HEK293 (cell line): ENCODE data around the gene S1PR1.
A peak's percentile ranks its signal among the peaks of the same experiment; 100 is the strongest.

Experiments used
- EGR2 ChIP-seq: fragments of 450-650 bp; formaldehyde crosslinking; IDR thresholded peaks from 2 replicates; pipeline ENCODE4 v1.5.1; 2016; ENCODE audit warnings: low read depth, missing biosample characterization, missing genetic modification characterization
- ELK4 ChIP-seq: IDR thresholded peaks from 2 replicates; pipeline ENCODE4 v1.6.1; 2011; ENCODE audit warnings: mild to moderate bottlenecking, low read depth, low read length, borderline replicate concordance
- MEIS1 ChIP-seq: sonication (generic); formaldehyde crosslinking; IDR thresholded peaks from 2 replicates; pipeline ENCODE4 v1.8.1; 2022; ENCODE audit warnings: missing genetic modification reagents, mild to moderate bottlenecking, borderline replicate concordance
- RBAK ChIP-seq: fragments of 450-650 bp; formaldehyde crosslinking; IDR thresholded peaks from 2 replicates; pipeline ENCODE4 v1.5.1; 2016; ENCODE audit warnings: missing biosample characterization, missing genetic modification characterization
- SCRT2 ChIP-seq: fragments of 450-650 bp; formaldehyde crosslinking; IDR thresholded peaks from 2 replicates; pipeline ENCODE4 v1.5.1; 2016; ENCODE audit warnings: missing biosample characterization, missing genetic modification characterization
- SP3 ChIP-seq: fragments of 450-650 bp; formaldehyde crosslinking; IDR thresholded peaks from 2 replicates; pipeline ENCODE4 v1.5.1; 2016; ENCODE audit warnings: missing biosample characterization, missing genetic modification characterization
- ZBTB20 ChIP-seq: fragments of 450-650 bp; formaldehyde crosslinking; IDR thresholded peaks from 2 replicates; pipeline ENCODE4 v1.5.1; 2016; ENCODE audit warnings: missing biosample characterization, missing genetic modification characterization
- ZBTB48 ChIP-seq: fragments of 450-650 bp; formaldehyde crosslinking; IDR thresholded peaks from 2 replicates; pipeline ENCODE4 v1.5.1; 2016; ENCODE audit warnings: missing biosample characterization, missing genetic modification characterization
- ZIC2 ChIP-seq: fragments of 450-650 bp; formaldehyde crosslinking; IDR thresholded peaks from 2 replicates; pipeline ENCODE4 v1.5.1; 2016; ENCODE audit warnings: missing biosample characterization, missing genetic modification characterization
- ZNF133 ChIP-seq: fragments of 450-650 bp; formaldehyde crosslinking; IDR thresholded peaks from 2 replicates; pipeline ENCODE4 v1.5.1; 2016; ENCODE audit warnings: missing biosample characterization, missing genetic modification characterization
- ZNF19 ChIP-seq: fragments of 450-650 bp; formaldehyde crosslinking; IDR thresholded peaks from 2 replicates; pipeline ENCODE4; 2016; ENCODE audit warnings: missing biosample characterization, missing genetic modification characterization, low read depth
- ZNF274 ChIP-seq, 2 experiments: fragments of 200-500 bp in 1 of 2; fragments of 450-650 bp in 1 of 2; sonication (Bioruptor generic) in 1 of 2; formaldehyde crosslinking in 1 of 2; IDR thresholded peaks; 2 replicates each; pipeline versions ENCODE4 v1.5.1 to v1.6.1; 2014 to 2016; ENCODE audit warnings: borderline replicate concordance in 1 of 2, inconsistent platforms in 1 of 2, low read length in 1 of 2, missing biosample characterization in 1 of 2, missing genetic modification characterization in 1 of 2
- ZNF341 ChIP-seq: fragments of 450-650 bp; formaldehyde crosslinking; IDR thresholded peaks from 2 replicates; pipeline ENCODE4; 2016; ENCODE audit warnings: low read depth, missing biosample characterization, missing genetic modification characterization
- ZNF423 ChIP-seq: fragments of 450-650 bp; formaldehyde crosslinking; IDR thresholded peaks from 2 replicates; pipeline ENCODE4 v1.5.1; 2016; ENCODE audit warnings: missing biosample characterization, missing genetic modification characterization
- ZNF433 ChIP-seq: fragments of 450-650 bp; formaldehyde crosslinking; IDR thresholded peaks from 2 replicates; pipeline ENCODE4 v1.5.1; 2016; ENCODE audit warnings: missing biosample characterization, missing genetic modification characterization, low read depth
- ZNF596 ChIP-seq: fragments of 450-650 bp; IDR thresholded peaks from 2 replicates; pipeline ENCODE4 v1.5.0; 2018; ENCODE audit warnings: missing biosample characterization, mild to moderate bottlenecking, missing genetic modification characterization, moderate library complexity
- ZNF621 ChIP-seq: fragments of 450-650 bp; formaldehyde crosslinking; IDR thresholded peaks from 2 replicates; pipeline ENCODE4 v1.5.1; 2017; ENCODE audit warnings: missing biosample characterization, missing genetic modification characterization
- ZNF626 ChIP-seq: fragments of 450-650 bp; sonication (Bioruptor Pico); formaldehyde crosslinking; IDR thresholded peaks from 2 replicates; pipeline ENCODE4 v1.5.1; 2018; ENCODE audit warnings: missing biosample characterization, missing genetic modification characterization, inconsistent platforms
- ZNF658 ChIP-seq: fragments of 450-650 bp; formaldehyde crosslinking; IDR thresholded peaks from 2 replicates; pipeline ENCODE4; 2016; ENCODE audit warnings: missing biosample characterization, missing genetic modification characterization
- ZNF660 ChIP-seq: fragments of 450-650 bp; IDR thresholded peaks from 2 replicates; pipeline ENCODE4 v1.5.1; 2018; ENCODE audit warnings: missing biosample characterization, mild to moderate bottlenecking, missing genetic modification characterization
- ZNF677 ChIP-seq: fragments of 450-650 bp; IDR thresholded peaks from 2 replicates; pipeline ENCODE4 v1.5.0; 2018; ENCODE audit warnings: missing biosample characterization, mild to moderate bottlenecking, missing genetic modification characterization, moderate library complexity
- ZNF791 ChIP-seq: fragments of 450-650 bp; formaldehyde crosslinking; IDR thresholded peaks from 2 replicates; pipeline ENCODE4 v1.5.1; 2016; ENCODE audit warnings: missing biosample characterization, missing genetic modification characterization
- ZNF830 ChIP-seq: fragments of 450-650 bp; IDR thresholded peaks from 2 replicates; pipeline ENCODE4 v1.5.0; 2018; ENCODE audit warnings: missing biosample characterization, missing genetic modification characterization, low read depth, mild to moderate bottlenecking, moderate library complexity
- TF ChIP-seq, protein P1 (sequence below): fragments of 450-650 bp; formaldehyde crosslinking; IDR thresholded peaks from 2 replicates; pipeline ENCODE4 v1.5.1; 2016; ENCODE audit warnings: missing biosample characterization, missing genetic modification characterization
- TF ChIP-seq, protein P2 (sequence below): fragments of 450-650 bp; formaldehyde crosslinking; IDR thresholded peaks from 2 replicates; pipeline ENCODE4 v1.5.1; 2016; ENCODE audit warnings: missing biosample characterization, missing genetic modification characterization, low read depth

The S1PR1 gene

GRCh38 chr1:101288491-101288944 is 51.7 kb downstream of the S1PR1 start (continued):
- peak; percentile 33; the same call in 1 of the 2 replicates for TF ChIP-seq SP3 (tag by site-specific recombination)
- TF ChIP-seq ZBTB20 (tag by site-specific recombination): 0 out of 2 replicates have a peak, but pooled peaks have one; percentile 33
- TF ChIP-seq ZNF596: no peak
- TF ChIP-seq ZNF791: no peak
- TF ChIP-seq ZNF660 (tag by site-specific recombination): peak; percentile 96
- TF ChIP-seq ZBTB48 (tag by site-specific recombination): no peak
- no peak for TF ChIP-seq ZNF341 (tag by site-specific recombination)
- TF ChIP-seq MEIS1 (CRISPR knock-in tag): no peak
- no peak for TF ChIP-seq ZNF621 (tag by site-specific recombination)
- no peak for TF ChIP-seq ZNF626 (tag by site-specific recombination)
- no peak for TF ChIP-seq ZNF658
- TF ChIP-seq ZNF19 (tag by site-specific recombination): no peak
- TF ChIP-seq, protein P1, sequence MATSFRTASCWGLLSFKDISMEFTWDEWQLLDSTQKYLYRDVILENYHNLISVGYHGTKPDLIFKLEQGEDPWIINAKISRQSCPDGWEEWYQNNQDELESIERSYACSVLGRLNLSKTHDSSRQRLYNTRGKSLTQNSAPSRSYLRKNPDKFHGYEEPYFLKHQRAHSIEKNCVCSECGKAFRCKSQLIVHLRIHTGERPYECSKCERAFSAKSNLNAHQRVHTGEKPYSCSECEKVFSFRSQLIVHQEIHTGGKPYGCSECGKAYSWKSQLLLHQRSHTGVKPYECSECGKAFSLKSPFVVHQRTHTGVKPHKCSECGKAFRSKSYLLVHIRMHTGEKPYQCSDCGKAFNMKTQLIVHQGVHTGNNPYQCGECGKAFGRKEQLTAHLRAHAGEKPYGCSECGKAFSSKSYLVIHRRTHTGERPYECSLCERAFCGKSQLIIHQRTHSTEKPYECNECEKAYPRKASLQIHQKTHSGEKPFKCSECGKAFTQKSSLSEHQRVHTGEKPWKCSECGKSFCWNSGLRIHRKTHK (tag by site-specific recombination): no peak
- TF ChIP-seq SCRT2 (tag by site-specific recombination): peak; percentile 96
- TF ChIP-seq ZNF274 (IDR thresholded peaks at IDR 0.05; ENCODE audit: low read length): no peak
- TF ChIP-seq ZNF274 (tag by site-specific recombination; IDR thresholded peaks at IDR 0.05; ENCODE audit: borderline replicate concordance): no peak
- TF ChIP-seq EGR2 (tag by site-specific recombination): no peak
- TF ChIP-seq ZIC2 (tag by site-specific recombination): no peak
- no peak for TF ChIP-seq ZNF133 (tag by site-specific recombination)
- TF ChIP-seq ELK4: no peak
- no peak for TF ChIP-seq ZNF830 (tag by site-specific recombination)
- TF ChIP-seq ZNF433 (tag by site-specific recombination): no peak
- TF ChIP-seq ZNF423 (tag by site-specific recombination): no peak
- TF ChIP-seq RBAK (tag by site-specific recombination): no peak
- no peak for TF ChIP-seq ZNF677 (tag by site-specific recombination)
- TF ChIP-seq, protein P2, sequence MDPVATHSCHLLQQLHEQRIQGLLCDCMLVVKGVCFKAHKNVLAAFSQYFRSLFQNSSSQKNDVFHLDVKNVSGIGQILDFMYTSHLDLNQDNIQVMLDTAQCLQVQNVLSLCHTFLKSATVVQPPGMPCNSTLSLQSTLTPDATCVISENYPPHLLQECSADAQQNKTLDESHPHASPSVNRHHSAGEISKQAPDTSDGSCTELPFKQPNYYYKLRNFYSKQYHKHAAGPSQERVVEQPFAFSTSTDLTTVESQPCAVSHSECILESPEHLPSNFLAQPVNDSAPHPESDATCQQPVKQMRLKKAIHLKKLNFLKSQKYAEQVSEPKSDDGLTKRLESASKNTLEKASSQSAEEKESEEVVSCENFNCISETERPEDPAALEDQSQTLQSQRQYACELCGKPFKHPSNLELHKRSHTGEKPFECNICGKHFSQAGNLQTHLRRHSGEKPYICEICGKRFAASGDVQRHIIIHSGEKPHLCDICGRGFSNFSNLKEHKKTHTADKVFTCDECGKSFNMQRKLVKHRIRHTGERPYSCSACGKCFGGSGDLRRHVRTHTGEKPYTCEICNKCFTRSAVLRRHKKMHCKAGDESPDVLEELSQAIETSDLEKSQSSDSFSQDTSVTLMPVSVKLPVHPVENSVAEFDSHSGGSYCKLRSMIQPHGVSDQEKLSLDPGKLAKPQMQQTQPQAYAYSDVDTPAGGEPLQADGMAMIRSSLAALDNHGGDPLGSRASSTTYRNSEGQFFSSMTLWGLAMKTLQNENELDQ (tag by site-specific recombination): no peak
